ENCODE data around the gene ANK2. TPM values are rescaled to one million over a fixed set of nuclear protein-coding genes. Genes with fewer than 3 reads are reported as not detected.

ANK2 gene
- total RNA-seq, 5 donors from 2014 or later (not counting 1 experiment from before 2014, with no cell fraction given): 0.25 to 0.62 (median 0.31) TPM; not detected in 1

DNA sequence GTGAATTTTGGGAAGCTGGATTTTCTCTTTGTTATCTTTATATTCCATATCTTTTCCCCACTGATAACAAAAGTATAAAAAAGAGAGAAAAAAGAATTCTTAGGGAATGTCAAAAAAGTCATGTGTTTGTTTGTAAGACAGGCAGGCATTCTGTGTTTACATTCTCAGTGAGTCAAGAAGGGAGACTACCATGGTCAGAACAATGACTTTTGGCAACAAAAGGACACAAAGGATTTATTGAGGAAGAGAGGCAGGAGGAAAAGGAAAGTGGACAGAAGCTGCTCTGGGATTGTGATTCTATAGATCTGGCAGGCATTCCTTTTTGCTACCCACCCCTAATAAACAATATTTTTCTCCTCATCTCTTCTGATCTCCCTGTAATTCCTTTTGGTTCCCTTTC, 5.9 kb upstream of the ANK2 start:
- DNase-seq (no peak), ATAC-seq (replicated peaks in 1 of 4) (no peak)
- H3K36me3 Mint-ChIP-seq: no peaks in the 10 kb centered on the region
- H3K4me3 ChIP-seq (ENCODE audit: control insufficient read depth in 1 of 2, extremely low read depth in 1 of 2, low read length in 1 of 2): no peak overlapping the region
- H3K27me3 ChIP-seq (replicated peaks in 1 of 2; ENCODE audit: control insufficient read depth in 2 of 2, extremely low read depth in 1 of 2, insufficient read depth in 2 of 2, low read length in 1 of 2): peaks cover 0 to 3% of the 10 kb centered on the region in 2 experiments
- no peak overlapping the region for H3K4me3 Mint-ChIP-seq
- H3K27ac Mint-ChIP-seq: no peak overlapping the region
- POLR2A ChIA-PET: no interaction called here
- H3K27ac ChIP-seq (ENCODE audit: low read length): no peak overlapping the region
- peaks cover 0 to 5% of the 10 kb centered on the region in 2 donors for H3K27me3 Mint-ChIP-seq
- H3K9me3 ChIP-seq: no peaks in the 10 kb centered on the region
- no peaks in the 10 kb centered on the region for H3K36me3 ChIP-seq (ENCODE audit: control insufficient read depth in 2 of 2, extremely low read depth in 1 of 2, insufficient read depth in 1 of 2, low read length in 1 of 2)
- H3K4me1 Mint-ChIP-seq: no peaks in the 10 kb centered on the region
- peaks cover 0 to 8% (median 0%) of the 10 kb centered on the region in 3 donors for H3K9me3 Mint-ChIP-seq
- CTCF ChIA-PET: no interaction called here
- no peaks in the 10 kb centered on the region for H3K4me1 ChIP-seq (ENCODE audit: control insufficient read depth in 1 of 2, extremely low read depth in 1 of 2, insufficient read depth in 2 of 2, low read length in 2 of 2)

DNA sequence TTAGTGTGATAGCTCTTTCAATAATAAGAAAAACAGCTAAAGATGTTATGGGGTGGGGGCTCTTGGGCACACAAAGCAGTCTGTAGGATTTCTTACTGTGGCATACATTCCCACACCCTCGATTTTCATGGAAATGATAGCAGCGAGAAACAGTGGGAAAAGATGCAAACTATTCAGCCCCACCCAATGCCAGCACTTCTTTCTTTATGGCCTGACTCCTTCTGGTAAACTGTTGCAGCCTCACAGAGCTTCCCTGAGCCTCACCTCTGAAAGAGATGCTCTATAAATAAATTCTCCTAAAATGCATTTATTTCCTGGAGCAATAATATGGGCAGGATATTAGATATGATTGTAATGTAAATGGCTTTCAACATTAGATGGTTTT, 910 bp downstream of the ANK2 start:
- no peak overlapping the region for H3K27ac Mint-ChIP-seq
- Histone ChIP-seq H3K4me3 (ENCODE audit: control insufficient read depth in 1 of 2, extremely low read depth in 1 of 2, low read length in 1 of 2) (no peak overlapping the region), H3K9me3 (no peaks in the 10 kb centered on the region), H3K4me1 (ENCODE audit: control insufficient read depth in 1 of 2, extremely low read depth in 1 of 2, insufficient read depth in 2 of 2, low read length in 2 of 2) (no peaks in the 10 kb centered on the region), H3K27ac (ENCODE audit: low read length) (no peak overlapping the region), H3K36me3 (ENCODE audit: control insufficient read depth in 2 of 2, extremely low read depth in 1 of 2, insufficient read depth in 1 of 2, low read length in 1 of 2) (no peaks in the 10 kb centered on the region), H3K27me3 (replicated peaks in 1 of 2; ENCODE audit: control insufficient read depth in 2 of 2, extremely low read depth in 1 of 2, insufficient read depth in 2 of 2, low read length in 1 of 2) (peaks cover 0 to 6% of the 10 kb centered on the region in 2 experiments)
- POLR2A ChIA-PET: no interaction called here
- CTCF ChIA-PET: no interaction called here
- H3K36me3 Mint-ChIP-seq: no peaks in the 10 kb centered on the region
- H3K4me1 Mint-ChIP-seq: no peaks in the 10 kb centered on the region
- no peaks in the 10 kb centered on the region for H3K9me3 Mint-ChIP-seq
- no peak for DNase-seq
- no peak for ATAC-seq (replicated peaks in 1 of 4)
- H3K27me3 Mint-ChIP-seq: peaks cover 0 to 2% of the 10 kb centered on the region in 2 donors
- no peak overlapping the region for H3K4me3 Mint-ChIP-seq
- WGBS (ENCODE audit: insufficient coverage): no CpG with 5 or more reads among the region's 2 CpGs

DNA sequence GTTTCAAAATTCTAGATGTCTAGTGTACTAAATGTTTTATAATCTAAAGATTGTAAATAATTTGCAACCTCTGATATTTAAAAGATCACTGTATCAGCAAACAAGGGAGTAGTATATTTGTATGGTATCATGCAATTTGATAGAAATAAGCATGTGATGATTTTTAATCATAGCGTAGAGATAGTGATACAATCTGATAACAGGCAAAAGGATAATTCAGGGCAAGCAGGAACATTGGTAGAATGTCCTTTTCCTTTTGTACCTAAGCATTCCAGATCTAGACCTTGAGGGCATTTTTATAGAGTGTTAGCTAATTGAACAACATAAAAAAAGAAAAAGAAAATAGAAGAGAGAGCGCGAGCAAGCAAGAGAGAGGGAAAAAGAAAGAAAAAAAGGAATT, 1.4 kb downstream of the ANK2 start:
- ATAC-seq (replicated peaks in 1 of 4) (no peak), DNase-seq (no peak)
- ChIA-PET POLR2A (no interaction called here), CTCF (no interaction called here)
- Mint-ChIP-seq H3K27ac (no peak overlapping the region), H3K27me3 (peaks cover 0 to 2% of the 10 kb centered on the region in 2 donors), H3K4me1 (no peaks in the 10 kb centered on the region), H3K9me3 (no peaks in the 10 kb centered on the region), H3K4me3 (no peak overlapping the region), H3K36me3 (no peaks in the 10 kb centered on the region)
- Histone ChIP-seq H3K36me3 (ENCODE audit: control insufficient read depth in 2 of 2, extremely low read depth in 1 of 2, insufficient read depth in 1 of 2, low read length in 1 of 2) (no peaks in the 10 kb centered on the region), H3K9me3 (no peaks in the 10 kb centered on the region), H3K27me3 (replicated peaks in 1 of 2; ENCODE audit: control insufficient read depth in 2 of 2, extremely low read depth in 1 of 2, insufficient read depth in 2 of 2, low read length in 1 of 2) (peaks cover 0 to 6% of the 10 kb centered on the region in 2 experiments), H3K4me3 (ENCODE audit: control insufficient read depth in 1 of 2, extremely low read depth in 1 of 2, low read length in 1 of 2) (no peak overlapping the region), H3K27ac (ENCODE audit: low read length) (no peak overlapping the region), H3K4me1 (ENCODE audit: control insufficient read depth in 1 of 2, extremely low read depth in 1 of 2, insufficient read depth in 2 of 2, low read length in 2 of 2) (no peaks in the 10 kb centered on the region)
- no CpG with 5 or more reads among the region's 3 CpGs for WGBS (ENCODE audit: insufficient coverage)

DNA sequence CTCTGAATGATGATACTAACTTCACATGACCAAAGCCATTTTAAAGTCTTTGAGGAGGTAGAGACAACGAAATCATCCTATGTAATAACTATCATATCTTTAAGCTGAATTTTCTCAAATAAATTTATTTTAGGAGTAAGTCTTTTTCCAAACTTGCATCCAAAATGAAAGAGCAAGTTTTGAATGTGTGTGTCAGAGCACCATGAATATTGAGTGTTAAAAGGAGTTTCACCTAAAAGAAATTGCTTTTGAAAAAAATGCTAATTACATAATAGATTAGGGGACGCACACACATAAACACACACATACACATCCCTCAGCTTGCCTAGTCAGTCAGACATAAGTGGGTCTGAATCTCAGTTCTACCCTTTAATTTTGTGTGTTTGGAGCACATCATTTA, 1.9 kb downstream of the ANK2 start:
- ATAC-seq (replicated peaks in 1 of 4) (no peak), DNase-seq (no peak)
- Histone ChIP-seq H3K9me3 (no peaks in the 10 kb centered on the region), H3K36me3 (ENCODE audit: control insufficient read depth in 2 of 2, extremely low read depth in 1 of 2, insufficient read depth in 1 of 2, low read length in 1 of 2) (no peaks in the 10 kb centered on the region), H3K27me3 (replicated peaks in 1 of 2; ENCODE audit: control insufficient read depth in 2 of 2, extremely low read depth in 1 of 2, insufficient read depth in 2 of 2, low read length in 1 of 2) (peaks cover 0 to 6% of the 10 kb centered on the region in 2 experiments), H3K4me1 (ENCODE audit: control insufficient read depth in 1 of 2, extremely low read depth in 1 of 2, insufficient read depth in 2 of 2, low read length in 2 of 2) (no peaks in the 10 kb centered on the region), H3K27ac (ENCODE audit: low read length) (no peak overlapping the region), H3K4me3 (ENCODE audit: control insufficient read depth in 1 of 2, extremely low read depth in 1 of 2, low read length in 1 of 2) (no peak overlapping the region)
- CTCF ChIA-PET: no interaction called here
- no CpG with 5 or more reads among the region's 2 CpGs for WGBS (ENCODE audit: insufficient coverage)
- no peak overlapping the region for H3K4me3 Mint-ChIP-seq
- H3K4me1 Mint-ChIP-seq: no peaks in the 10 kb centered on the region
- no peaks in the 10 kb centered on the region for H3K36me3 Mint-ChIP-seq
- H3K9me3 Mint-ChIP-seq: no peaks in the 10 kb centered on the region
- no peak overlapping the region for H3K27ac Mint-ChIP-seq
- H3K27me3 Mint-ChIP-seq: peaks cover 0 to 2% of the 10 kb centered on the region in 2 donors
- POLR2A ChIA-PET: no interaction called here

DNA sequence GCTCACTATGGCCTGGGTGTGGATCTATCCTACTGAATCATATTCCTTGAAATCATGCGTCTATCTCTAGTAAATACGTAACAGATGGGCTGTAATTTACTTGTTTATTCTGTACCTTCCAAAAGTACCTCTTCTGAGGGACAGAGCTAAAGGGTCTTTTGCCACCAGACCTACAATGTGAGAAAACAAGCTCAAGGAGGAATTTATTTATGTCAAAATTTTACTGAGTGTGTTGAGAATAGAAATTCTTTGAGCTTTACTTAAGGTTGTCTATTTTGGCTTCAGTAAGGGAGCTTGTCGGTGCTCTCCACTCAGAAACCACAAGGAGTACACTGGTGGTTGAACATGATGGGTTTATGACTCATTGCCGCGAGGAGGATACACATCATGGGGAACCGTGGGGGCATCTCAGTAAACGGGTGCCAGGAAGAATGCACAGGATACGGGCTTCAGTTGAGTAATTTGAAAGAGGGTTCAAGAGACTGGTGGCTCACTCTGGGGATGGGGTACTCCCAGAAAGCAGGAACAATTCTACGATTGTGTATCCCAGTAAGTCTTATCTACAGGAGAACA, 3.0 kb downstream of the ANK2 start:
- Histone ChIP-seq H3K9me3 (no peaks in the 10 kb centered on the region), H3K4me3 (ENCODE audit: control insufficient read depth in 1 of 2, extremely low read depth in 1 of 2, low read length in 1 of 2) (no peak overlapping the region), H3K27ac (ENCODE audit: low read length) (no peak overlapping the region), H3K27me3 (replicated peaks in 1 of 2; ENCODE audit: control insufficient read depth in 2 of 2, extremely low read depth in 1 of 2, insufficient read depth in 2 of 2, low read length in 1 of 2) (peaks cover 0 to 4% of the 10 kb centered on the region in 2 experiments), H3K36me3 (ENCODE audit: control insufficient read depth in 2 of 2, extremely low read depth in 1 of 2, insufficient read depth in 1 of 2, low read length in 1 of 2) (no peaks in the 10 kb centered on the region), H3K4me1 (ENCODE audit: control insufficient read depth in 1 of 2, extremely low read depth in 1 of 2, insufficient read depth in 2 of 2, low read length in 2 of 2) (no peaks in the 10 kb centered on the region)
- H3K9me3 Mint-ChIP-seq: no peaks in the 10 kb centered on the region
- H3K27ac Mint-ChIP-seq: no peak overlapping the region
- CTCF ChIA-PET: interaction anchor here in 1 of 2 donors (0.6 kb wide), 1 partner anchor 81 kb away, joined by 4 read pairs; no protein-coding TSS in a partner anchor
- DNase-seq (no peak), ATAC-seq (replicated peaks in 1 of 4) (no peak)
- POLR2A ChIA-PET: no interaction called here
- H3K27me3 Mint-ChIP-seq: peaks cover 0 to 2% of the 10 kb centered on the region in 2 donors
- H3K4me3 Mint-ChIP-seq: no peak overlapping the region
- no peaks in the 10 kb centered on the region for H3K36me3 Mint-ChIP-seq
- no peaks in the 10 kb centered on the region for H3K4me1 Mint-ChIP-seq
- 55% methylated on average over 7 of the region's 9 CpGs for WGBS (ENCODE audit: insufficient coverage)

DNA sequence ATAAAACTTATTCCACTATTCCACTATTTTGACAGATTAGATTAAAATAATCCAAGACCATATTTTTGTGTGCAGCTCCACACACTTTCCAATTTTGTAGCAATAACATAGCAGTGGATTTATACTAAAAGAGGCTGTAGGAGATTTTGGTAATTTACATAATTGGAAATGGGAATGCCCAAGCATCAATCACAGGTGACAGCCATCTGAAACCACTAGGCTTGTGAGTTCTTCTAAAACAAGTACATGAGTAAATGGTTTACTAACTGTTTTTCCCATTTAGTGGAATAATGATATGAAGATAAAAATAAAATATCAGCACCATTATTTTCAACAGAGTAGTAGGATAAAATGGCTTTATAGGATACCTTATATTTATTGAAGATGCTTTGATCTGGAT, 4.4 kb downstream of the ANK2 start:
- H3K36me3 Mint-ChIP-seq: no peaks in the 10 kb centered on the region
- H3K27ac Mint-ChIP-seq: no peak overlapping the region
- Histone ChIP-seq H3K27me3 (replicated peaks in 1 of 2; ENCODE audit: control insufficient read depth in 2 of 2, extremely low read depth in 1 of 2, insufficient read depth in 2 of 2, low read length in 1 of 2) (peaks cover 0 to 3% of the 10 kb centered on the region in 2 experiments), H3K27ac (ENCODE audit: low read length) (no peak overlapping the region), H3K36me3 (ENCODE audit: control insufficient read depth in 2 of 2, extremely low read depth in 1 of 2, insufficient read depth in 1 of 2, low read length in 1 of 2) (no peaks in the 10 kb centered on the region), H3K4me1 (ENCODE audit: control insufficient read depth in 1 of 2, extremely low read depth in 1 of 2, insufficient read depth in 2 of 2, low read length in 2 of 2) (no peaks in the 10 kb centered on the region), H3K9me3 (no peaks in the 10 kb centered on the region), H3K4me3 (ENCODE audit: control insufficient read depth in 1 of 2, extremely low read depth in 1 of 2, low read length in 1 of 2) (no peak overlapping the region)
- CTCF ChIA-PET: no interaction called here
- H3K27me3 Mint-ChIP-seq: peaks cover 0 to 2% of the 10 kb centered on the region in 2 donors
- POLR2A ChIA-PET: no interaction called here
- DNase-seq (no peak), ATAC-seq (replicated peaks in 1 of 4) (no peak)
- no peaks in the 10 kb centered on the region for H3K9me3 Mint-ChIP-seq
- no peaks in the 10 kb centered on the region for H3K4me1 Mint-ChIP-seq
- H3K4me3 Mint-ChIP-seq: no peak overlapping the region

DNA sequence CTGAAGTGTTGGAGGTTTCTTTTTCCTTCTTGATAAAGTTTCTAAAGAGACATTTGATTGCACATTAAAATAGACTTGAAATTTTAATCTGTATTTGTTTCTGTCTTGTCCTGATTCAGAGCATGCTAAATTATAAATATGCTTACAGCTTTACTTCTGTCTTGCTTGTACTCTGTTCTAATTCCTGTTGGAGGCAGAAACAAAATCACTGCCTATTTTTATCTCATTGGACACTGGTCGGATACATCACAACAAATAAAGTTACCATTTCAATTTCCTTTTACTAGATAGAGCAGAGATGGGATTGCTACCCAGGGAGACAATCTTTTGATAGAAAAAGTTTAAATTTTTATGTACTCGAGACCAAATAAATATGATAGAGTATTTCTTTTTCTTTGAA, 6.9 kb downstream of the ANK2 start:
- no peak overlapping the region for H3K4me3 Mint-ChIP-seq
- no peaks in the 10 kb centered on the region for H3K4me1 Mint-ChIP-seq

More for the DNA sequence above, 6.9 kb downstream of the ANK2 start:
- Mint-ChIP-seq H3K9me3 (no peaks in the 10 kb centered on the region), H3K36me3 (no peaks in the 10 kb centered on the region), H3K27ac (no peak overlapping the region), H3K27me3 (no peaks in the 10 kb centered on the region)
- ATAC-seq (replicated peaks in 1 of 4) (no peak), DNase-seq (no peak)
- Histone ChIP-seq H3K4me3 (ENCODE audit: control insufficient read depth in 1 of 2, extremely low read depth in 1 of 2, low read length in 1 of 2) (no peak overlapping the region), H3K27me3 (replicated peaks in 1 of 2; ENCODE audit: control insufficient read depth in 2 of 2, extremely low read depth in 1 of 2, insufficient read depth in 2 of 2, low read length in 1 of 2) (no peaks in the 10 kb centered on the region), H3K4me1 (ENCODE audit: control insufficient read depth in 1 of 2, extremely low read depth in 1 of 2, insufficient read depth in 2 of 2, low read length in 2 of 2) (no peaks in the 10 kb centered on the region), H3K9me3 (no peaks in the 10 kb centered on the region), H3K27ac (ENCODE audit: low read length) (no peak overlapping the region), H3K36me3 (ENCODE audit: control insufficient read depth in 2 of 2, extremely low read depth in 1 of 2, insufficient read depth in 1 of 2, low read length in 1 of 2) (no peaks in the 10 kb centered on the region)
- CTCF ChIA-PET: no interaction called here
- no CpG with 5 or more reads among the region's 2 CpGs for WGBS (ENCODE audit: insufficient coverage)
- POLR2A ChIA-PET: no interaction called here
